ENCODE data around the gene FMO3.

- no peak for TF ChIP-seq TCF12 (IDR thresholded peaks at IDR 0.05; ENCODE audit: low read depth)
- no peak for TF ChIP-seq CEBPB (IDR thresholded peaks at IDR 0.05)
- TF ChIP-seq REST (IDR thresholded peaks at IDR 0.05; ENCODE audit: low read depth): no peak
- TF ChIP-seq TAF1 (IDR thresholded peaks at IDR 0.05; ENCODE audit: low read depth): no peak
- no peak for TF ChIP-seq EP300 (IDR thresholded peaks at IDR 0.05; ENCODE audit: borderline replicate concordance)
- TF ChIP-seq MAX (IDR thresholded peaks at IDR 0.05): no peak
- TF ChIP-seq EGR1 (IDR thresholded peaks at IDR 0.05): no peak
- no peak for TF ChIP-seq ZBTB7A (IDR thresholded peaks at IDR 0.05; ENCODE audit: low read depth)
- no peak for TF ChIP-seq NFIC (IDR thresholded peaks at IDR 0.05)
- TF ChIP-seq CREB1 (IDR thresholded peaks at IDR 0.05; ENCODE audit: low read depth): no peak
- TF ChIP-seq YY1 (IDR thresholded peaks at IDR 0.05; ENCODE audit: low read depth): no peak
- no peak for TF ChIP-seq RAD21 (IDR thresholded peaks at IDR 0.05; ENCODE audit: low read depth)
- TF ChIP-seq FOXM1 (IDR thresholded peaks at IDR 0.05; ENCODE audit: borderline replicate concordance, low read depth): no peak
- no peak for TF ChIP-seq TEAD4 (IDR thresholded peaks at IDR 0.05)
Observed at GRCh38 chr1:171112119-171112518, 21.4 kb downstream of the FMO3 start.
